Endothelial cell of umbilical vein (primary cell): Measurements from ENCODE around the gene F8. TPM values are rescaled to one million over a fixed set of nuclear protein-coding genes. Genes with fewer than 3 reads are reported as not detected.

Experiments
- BruUV-seq: library from RNA; stranded (reverse); fragments of 400-500 nt; replicated peaks from 2 replicates; lab custom pipeline; 2021; lab: Mats Ljungman, UMichigan
- CTCF ChIA-PET: fragments of 300-600, 350-600 bp; sonication (Branson Sonifier 250); formaldehyde crosslinking; loops from one replicate; lab custom pipeline; 2021; ENCODE audit warnings: antibody characterized with exemption, inconsistent platforms; lab: Charles Lee
- POLR2A ChIA-PET: fragments of 300-600, 350-600 bp; sonication (Branson Sonifier 250); formaldehyde crosslinking; loops from one replicate; lab custom pipeline; 2021; ENCODE audit warnings: antibody characterized with exemption, inconsistent platforms; lab: Charles Lee
- DNase-seq: peaks from one replicate; pipeline ENCODE4 v3.0.0-alpha.2; 2011; ENCODE audit warnings: low read depth, low spot score
- FAIRE-seq: peaks from 2 replicates; lab custom pipeline; 2011; peaks lifted over from hg19 to GRCh38; lab: Jason Lieb, UNC
- H2AFZ ChIP-seq: 2 replicates; pipeline ENCODE4 v1.6.0; 2012; ENCODE audit warnings: low read depth, low read length, control low read depth, inconsistent platforms
- H3K27ac ChIP-seq: 2 replicates; pipeline ENCODE4 v1.5.1; 2011; ENCODE audit warnings: low read depth, mild to moderate bottlenecking, control low read depth, low read length, moderate library complexity; ENCODE audit not compliant: insufficient read depth
- H3K27me3 ChIP-seq, 2 experiments: 2 replicates each; pipeline versions ENCODE4 v1.6.0 to v1.6.1; 2011; ENCODE audit warnings: low read length in 2 of 2, mixed read lengths in 1 of 2; ENCODE audit not compliant: control insufficient read depth in 2 of 2, insufficient read depth in 2 of 2
- H3K36me3 ChIP-seq, 2 experiments: 2 replicates in 1 of 2; 3 replicates in 1 of 2; pipeline ENCODE4 v1.5.1; 2011; ENCODE audit warnings: low read length in 2 of 2, mild to moderate bottlenecking in 1 of 2, moderate library complexity in 1 of 2; ENCODE audit not compliant: control insufficient read depth in 2 of 2, insufficient read depth in 2 of 2; ENCODE audit errors: extremely low read depth in 1 of 2
- H3K4me1 ChIP-seq: 3 replicates; pipeline ENCODE4 v1.5.1; 2011; ENCODE audit warnings: mild to moderate bottlenecking, low read length; ENCODE audit not compliant: control insufficient read depth, insufficient read depth; ENCODE audit errors: extremely low read depth
- H3K4me2 ChIP-seq: 2 replicates; pipeline ENCODE4 v1.6.1; 2011; ENCODE audit warnings: low read length, control low read depth, mixed read lengths; ENCODE audit not compliant: insufficient read depth
- H3K4me3 ChIP-seq, 3 experiments: fragments of 200-600 bp in 1 of 3; sonication (generic), shearing (Covaris generic) in 1 of 3; replicated peaks in 1 of 3; 2 replicates each; pipeline ENCODE4 v1.5.1; 2011 to 2016; ENCODE audit warnings: control low read depth in 3 of 3, low read length in 3 of 3, mild to moderate bottlenecking in 2 of 3, inconsistent platforms in 1 of 3, low read depth in 1 of 3, moderate library complexity in 1 of 3; ENCODE audit not compliant: insufficient read depth in 1 of 3
- H3K79me2 ChIP-seq: 2 replicates; pipeline ENCODE4 v1.6.0; 2012; ENCODE audit warnings: low read length, inconsistent platforms; ENCODE audit not compliant: control insufficient read depth, insufficient read depth
- H3K9ac ChIP-seq: replicated peaks from 2 replicates; pipeline ENCODE3; 2011; ENCODE audit warnings: low read length, control low read depth; ENCODE audit not compliant: insufficient read depth; ENCODE audit errors: extremely low read depth
- H3K9me1 ChIP-seq: replicated peaks from 3 replicates; pipeline ENCODE4 v1.6.0; 2011; ENCODE audit warnings: mild to moderate bottlenecking, low read length; ENCODE audit not compliant: control insufficient read depth, insufficient read depth; ENCODE audit errors: extremely low read depth
- H3K9me3 ChIP-seq: replicated peaks from 2 replicates; pipeline ENCODE4 v1.5.1; 2012; ENCODE audit warnings: low read length, inconsistent platforms; ENCODE audit not compliant: control insufficient read depth, insufficient read depth
- H4K20me1 ChIP-seq: replicated peaks from 2 replicates; pipeline ENCODE3; 2011; ENCODE audit warnings: mild to moderate bottlenecking, low read length; ENCODE audit not compliant: control insufficient read depth, insufficient read depth; ENCODE audit errors: extremely low read depth
- EZH2 ChIP-seq: IDR thresholded peaks from 2 replicates; pipeline ENCODE4 v1.6.1; 2012; ENCODE audit warnings: borderline replicate concordance, low read depth, mild to moderate bottlenecking, moderate library complexity, low read length, inconsistent platforms; ENCODE audit not compliant: severe bottlenecking
- FOS ChIP-seq: IDR thresholded peaks from 2 replicates; pipeline ENCODE4 v1.6.1; 2011; ENCODE audit warnings: mild to moderate bottlenecking, low read length, moderate library complexity, borderline replicate concordance; ENCODE audit not compliant: insufficient read depth
- GATA2 ChIP-seq: IDR thresholded peaks from 2 replicates; pipeline ENCODE4 v1.7.0; 2011; ENCODE audit warnings: low read depth, mild to moderate bottlenecking, moderate library complexity, mixed read lengths, low read length; ENCODE audit not compliant: insufficient read length, insufficient read depth
- JUN ChIP-seq: IDR thresholded peaks from 2 replicates; pipeline ENCODE4 v1.6.1; 2011; ENCODE audit warnings: borderline replicate concordance, low read depth; ENCODE audit not compliant: insufficient read length, insufficient read depth
- MYC ChIP-seq: IDR thresholded peaks from one replicate; pipeline ENCODE4 v1.6.1; 2011; ENCODE audit warnings: mild to moderate bottlenecking, low read depth, low read length
- POLR2A ChIP-seq: IDR thresholded peaks from 2 replicates; pipeline ENCODE4 v1.6.1; 2012; ENCODE audit warnings: low read depth, mild to moderate bottlenecking, control low read depth, low read length
- POLR2AphosphoS5 ChIP-seq: IDR thresholded peaks from 2 replicates; pipeline ENCODE4 v1.6.1; 2012; ENCODE audit warnings: low read depth, mild to moderate bottlenecking, control low read depth, low read length, moderate library complexity; ENCODE audit not compliant: insufficient read depth
- dilution Hi-C: fragments of 300-500 bp; cut with MboI; formaldehyde crosslinking; loops from one replicate; pipeline ENCODE4 v1.15.0; 2019; ENCODE audit warnings: low sequenced_read_pairs; ENCODE audit not compliant: extremely low pct_ligation_motif_present
- intact Hi-C: fragments of 100-400 bp; cut with micrococcal nuclease; formaldehyde crosslinking; loops from one replicate; pipeline ENCODE4 v1.10.0; 2022
- polyA plus RNA-seq, 4 experiments: library from polyadenylated mRNA; depleted of rRNA in 3 of 4; stranded (reverse) in 3 of 4; unstranded in 1 of 4; fragments of >200 nt; gene quantifications; 2 replicates each; pipeline versions ENCODE4 v1.2.1 to v1.2.3, GENCODE V29; 2011 to 2012; ENCODE audit warnings: missing spikeins in 1 of 4
- total RNA-seq: library from RNA; stranded (reverse); gene quantifications from 2 replicates; pipeline ENCODE4 v1.2.3, GENCODE V29; 2021
- TF ChIP-seq, protein P1 (sequence below), 2 donors: IDR thresholded peaks; 1 replicate in 1 of 2; 2 replicates in 1 of 2; pipeline ENCODE4 v1.5.1; 2011; ENCODE audit warnings: low read length in 2 of 2, mild to moderate bottlenecking in 2 of 2, moderate library complexity in 2 of 2, control low read depth in 1 of 2, inconsistent platforms in 1 of 2, low read depth in 1 of 2; ENCODE audit not compliant: insufficient read depth in 1 of 2; ENCODE audit errors: extremely low read depth in 1 of 2
- TF ChIP-seq, protein P2 (sequence below): IDR thresholded peaks from 2 replicates; pipeline ENCODE4 v1.6.1; 2011; ENCODE audit not compliant: insufficient read depth, insufficient read length

The F8 gene
- total and polyA plus RNA-seq, 2 donors (not counting 3 experiments of a cell fraction or from before 2014, with no cell fraction given) = 0.62 to 1.1 TPM

DNA sequence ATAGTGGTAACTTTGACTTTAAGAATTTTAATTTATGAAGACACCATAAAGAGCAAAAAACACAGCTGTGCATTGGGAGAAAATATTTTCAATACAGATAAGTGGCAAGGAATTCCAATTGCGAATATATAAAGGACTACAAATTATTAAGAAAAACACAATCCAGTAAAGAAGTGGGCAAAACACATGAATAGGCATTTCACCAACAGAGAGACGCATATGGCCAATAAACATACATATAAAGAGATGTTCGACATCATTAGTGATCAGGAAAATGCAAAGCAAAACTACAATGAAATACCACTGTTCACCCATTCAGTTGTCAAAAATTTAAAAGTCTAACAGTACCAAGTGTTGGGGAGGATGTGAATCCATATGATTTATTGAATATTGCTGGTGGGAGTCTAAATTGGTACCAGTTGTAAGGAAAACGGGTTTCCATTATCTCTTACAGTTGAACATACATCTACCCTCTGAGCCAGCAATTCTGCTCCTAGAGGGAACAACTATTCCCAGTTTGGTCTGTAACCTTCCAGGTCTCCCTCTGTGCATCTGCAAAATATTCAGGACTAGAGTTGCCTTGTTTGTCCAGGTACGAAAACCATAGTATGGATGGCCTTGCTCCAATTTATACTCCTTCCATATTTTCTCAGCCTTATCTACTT is 215.6 kb downstream of the F8 start:
- TF ChIP-seq GATA2 (no peak), FOS (no peak), POLR2AphosphoS5 (no peak), POLR2A (no peak), EZH2 (no peak), JUN (no peak), MYC (no peak)
- TF ChIP-seq, protein P1, sequence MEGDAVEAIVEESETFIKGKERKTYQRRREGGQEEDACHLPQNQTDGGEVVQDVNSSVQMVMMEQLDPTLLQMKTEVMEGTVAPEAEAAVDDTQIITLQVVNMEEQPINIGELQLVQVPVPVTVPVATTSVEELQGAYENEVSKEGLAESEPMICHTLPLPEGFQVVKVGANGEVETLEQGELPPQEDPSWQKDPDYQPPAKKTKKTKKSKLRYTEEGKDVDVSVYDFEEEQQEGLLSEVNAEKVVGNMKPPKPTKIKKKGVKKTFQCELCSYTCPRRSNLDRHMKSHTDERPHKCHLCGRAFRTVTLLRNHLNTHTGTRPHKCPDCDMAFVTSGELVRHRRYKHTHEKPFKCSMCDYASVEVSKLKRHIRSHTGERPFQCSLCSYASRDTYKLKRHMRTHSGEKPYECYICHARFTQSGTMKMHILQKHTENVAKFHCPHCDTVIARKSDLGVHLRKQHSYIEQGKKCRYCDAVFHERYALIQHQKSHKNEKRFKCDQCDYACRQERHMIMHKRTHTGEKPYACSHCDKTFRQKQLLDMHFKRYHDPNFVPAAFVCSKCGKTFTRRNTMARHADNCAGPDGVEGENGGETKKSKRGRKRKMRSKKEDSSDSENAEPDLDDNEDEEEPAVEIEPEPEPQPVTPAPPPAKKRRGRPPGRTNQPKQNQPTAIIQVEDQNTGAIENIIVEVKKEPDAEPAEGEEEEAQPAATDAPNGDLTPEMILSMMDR (IDR thresholded peaks at IDR 0.05; ENCODE audit: extremely low read depth in 1 of 2, insufficient read depth in 1 of 2, low read depth in 1 of 2, low read length in 2 of 2) = no peak
- TF ChIP-seq, protein P2, sequence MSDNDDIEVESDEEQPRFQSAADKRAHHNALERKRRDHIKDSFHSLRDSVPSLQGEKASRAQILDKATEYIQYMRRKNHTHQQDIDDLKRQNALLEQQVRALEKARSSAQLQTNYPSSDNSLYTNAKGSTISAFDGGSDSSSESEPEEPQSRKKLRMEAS = no peak
- Histone ChIP-seq H3K9me3 (no peaks in the 10 kb centered on the region), H3K36me3 (no peaks in the 10 kb centered on the region), H3K79me2 (peaks cover 2% of the 10 kb centered on the region), H3K27me3 (no peaks in the 10 kb centered on the region), H3K9me1 (no peaks in the 10 kb centered on the region), H3K9ac (no peak overlapping the region), H3K4me2 (no peak overlapping the region), H3K27ac (no peak overlapping the region), H4K20me1 (no peaks in the 10 kb centered on the region), H3K4me1 (peaks cover 21% of the 10 kb centered on the region), H2AFZ (no peak overlapping the region), H3K4me3 (no peak overlapping the region)
- BruUV-seq = no TSS peak
- dilution Hi-C loops = no loop called here
- POLR2A ChIA-PET = no interaction called here
- FAIRE-seq (no peak), DNase-seq (no peak)
- CTCF ChIA-PET = no interaction called here
- intact Hi-C loops = no loop called here
